B cell (primary cell): ENCODE results near the gene KLHL36. TPM values are rescaled to one million over a fixed set of nuclear protein-coding genes. Genes with fewer than 3 reads are reported as not detected.

Experiments
- ATAC-seq: fragments of 200-7000 bp; cut with Tn5 transposase; one replicate; pipeline ENCODE4 v1.10.0; 2021; ENCODE audit warnings: low read depth, mild to moderate bottlenecking, moderate number of reproducible peaks, moderate library complexity
- CTCF ChIA-PET: fragments of 350-600 bp; sonication (Branson Sonifier 250); formaldehyde crosslinking; loops from one replicate; lab custom pipeline; 2021; ENCODE audit warnings: antibody characterized with exemption, inconsistent platforms; lab: Charles Lee
- POLR2A ChIA-PET: fragments of 350-600 bp; sonication (Branson Sonifier 250); formaldehyde crosslinking; loops from one replicate; lab custom pipeline; 2021; ENCODE audit warnings: antibody characterized with exemption; lab: Charles Lee
- DNase-seq: peaks from one replicate; pipeline ENCODE4 v3.0.0; 2013
- H2AFZ ChIP-seq: 2 replicates; pipeline ENCODE4 v1.6.1; 2012; ENCODE audit warnings: mild to moderate bottlenecking, low read depth, low read length; ENCODE audit not compliant: insufficient read depth, poor library complexity, severe bottlenecking
- H3K27ac ChIP-seq, 2 donors: 1 replicate in 1 of 2; 2 replicates in 1 of 2; pipeline ENCODE4 v1.5.1; 2012 to 2013; ENCODE audit warnings: low read length in 2 of 2, mild to moderate bottlenecking in 2 of 2, moderate library complexity in 1 of 2
- H3K27me3 ChIP-seq, 4 experiments: fragments of 200-600 bp in 1 of 4; sonication (generic) in 1 of 4; replicated peaks in 1 of 4; 1 replicate in 2 of 4; 2 replicates in 2 of 4; pipeline versions ENCODE4 v1.6.1 to v1.7.0; 2013 to 2016; ENCODE audit warnings: low read length in 3 of 4, mild to moderate bottlenecking in 2 of 4, mixed read lengths in 1 of 4, moderate library complexity in 1 of 4; ENCODE audit not compliant: insufficient read depth in 4 of 4, control insufficient read depth in 3 of 4; ENCODE audit errors: control extremely low read depth in 1 of 4
- H3K36me3 ChIP-seq, 2 experiments: replicated peaks in 1 of 2; 1 replicate in 1 of 2; 2 replicates in 1 of 2; pipeline versions ENCODE4 v1.6.1 to v1.7.1; 2013; ENCODE audit warnings: low read length in 1 of 2; ENCODE audit not compliant: insufficient read depth in 2 of 2, control insufficient read depth in 1 of 2; ENCODE audit errors: control extremely low read depth in 1 of 2, extremely low read depth in 1 of 2
- H3K4me1 ChIP-seq, 2 donors: fragments of 200-600 bp in 1 of 2; sonication (generic) in 1 of 2; 1 replicate in 1 of 2; 2 replicates in 1 of 2; pipeline versions ENCODE4 v1.5.1 to v1.6.1; 2013 to 2017; ENCODE audit warnings: low read length in 2 of 2; ENCODE audit not compliant: control insufficient read depth in 2 of 2, insufficient read depth in 2 of 2
- H3K4me2 ChIP-seq: replicated peaks from 2 replicates; pipeline ENCODE3; 2012; ENCODE audit warnings: mild to moderate bottlenecking, low read depth, low read length; ENCODE audit not compliant: poor library complexity, severe bottlenecking
- H3K4me3 ChIP-seq, 5 experiments: fragments of 200-600 bp in 1 of 5; sonication (generic) in 1 of 5; 1 replicate in 3 of 5; 2 replicates in 2 of 5; pipeline versions ENCODE4 v1.5.1 to v1.7.0; 2011 to 2016; ENCODE audit warnings: low read length in 4 of 5, mild to moderate bottlenecking in 4 of 5, low read depth in 2 of 5, control low read depth in 1 of 5, moderate library complexity in 1 of 5; ENCODE audit not compliant: insufficient read depth in 1 of 5; ENCODE audit errors: control extremely low read depth in 1 of 5, extremely low read depth in 1 of 5
- H3K79me2 ChIP-seq: fragments of 200-600 bp; sonication (generic); one replicate; pipeline ENCODE4 v1.6.0; 2016; ENCODE audit warnings: low read length; ENCODE audit not compliant: control insufficient read depth, insufficient read depth
- H3K9ac ChIP-seq: fragments of 200-600 bp; sonication (generic); 2 replicates; pipeline ENCODE4 v1.6.1; 2017; ENCODE audit warnings: mild to moderate bottlenecking, low read length, moderate library complexity
- H3K9me3 ChIP-seq, 3 donors: one replicate each; pipeline versions ENCODE4 v1.6.1 to v1.7.1; 2013; ENCODE audit warnings: low read length in 2 of 3; ENCODE audit not compliant: control insufficient read depth in 2 of 3, insufficient read depth in 1 of 3; ENCODE audit errors: control extremely low read depth in 1 of 3
- H4K20me1 ChIP-seq: 2 replicates; pipeline ENCODE4 v1.6.0; 2012; ENCODE audit warnings: mild to moderate bottlenecking, low read length; ENCODE audit not compliant: insufficient read depth, control insufficient read depth, poor library complexity, severe bottlenecking
- H3K27ac Mint-ChIP-seq: one replicate; pipeline ENCODE4 v1.8.0; 2021; ENCODE audit warnings: mixed read lengths
- H3K27me3 Mint-ChIP-seq: one replicate; pipeline ENCODE4 v1.8.0; 2021; ENCODE audit warnings: mixed read lengths
- H3K4me1 Mint-ChIP-seq: one replicate; pipeline ENCODE4 v1.8.0; 2021; ENCODE audit warnings: mixed read lengths
- H3K4me3 Mint-ChIP-seq: one replicate; pipeline ENCODE4 v1.8.0; 2021; ENCODE audit warnings: mixed read lengths
- H3K9me3 Mint-ChIP-seq: one replicate; pipeline ENCODE4 v1.8.0; 2022; ENCODE audit warnings: mixed read lengths; ENCODE audit not compliant: insufficient read depth
- CTCF ChIP-seq: fragments of 200-600 bp; IDR thresholded peaks from one replicate; pipeline ENCODE4 v1.8.0; 2022; ENCODE audit warnings: antibody characterized with exemption, mild to moderate bottlenecking
- EZH2 ChIP-seq: IDR thresholded peaks from 2 replicates; pipeline ENCODE4 v1.6.1; 2012; ENCODE audit warnings: borderline replicate concordance, low read depth, mild to moderate bottlenecking, moderate library complexity, low read length; ENCODE audit not compliant: insufficient read depth, poor library complexity, severe bottlenecking
- WGBS: methylation state at CpG from one replicate; pipeline ENCODE4 v1.1.5; 2013; ENCODE audit warnings: missing lambda C conversion rate; ENCODE audit not compliant: insufficient coverage; 5-methylcytosine and 5-hydroxymethylcytosine counted together
- intact Hi-C: fragments of 100-400 bp; cut with micrococcal nuclease; formaldehyde crosslinking; loops from one replicate; pipeline ENCODE4 v1.10.0; 2022
- polyA plus RNA-seq: library from polyadenylated mRNA; depleted of rRNA; stranded (reverse); fragments of >200 nt; gene quantifications from 2 replicates; pipeline ENCODE4 v1.2.3, GENCODE V29; 2012
- total RNA-seq, 2 donors: library from RNA; stranded (reverse); fragments of 120-200 nt in 1 of 2; gene quantifications; 1 replicate in 1 of 2; 2 replicates in 1 of 2; pipeline versions ENCODE4 v1.2.3 to v1.2.4, GENCODE V29; 2013 to 2022

The KLHL36 gene
- total and polyA plus RNA-seq, 2 donors (not counting 1 experiment from before 2014, with no cell fraction given), result 90.3 to 135 TPM

DNA sequence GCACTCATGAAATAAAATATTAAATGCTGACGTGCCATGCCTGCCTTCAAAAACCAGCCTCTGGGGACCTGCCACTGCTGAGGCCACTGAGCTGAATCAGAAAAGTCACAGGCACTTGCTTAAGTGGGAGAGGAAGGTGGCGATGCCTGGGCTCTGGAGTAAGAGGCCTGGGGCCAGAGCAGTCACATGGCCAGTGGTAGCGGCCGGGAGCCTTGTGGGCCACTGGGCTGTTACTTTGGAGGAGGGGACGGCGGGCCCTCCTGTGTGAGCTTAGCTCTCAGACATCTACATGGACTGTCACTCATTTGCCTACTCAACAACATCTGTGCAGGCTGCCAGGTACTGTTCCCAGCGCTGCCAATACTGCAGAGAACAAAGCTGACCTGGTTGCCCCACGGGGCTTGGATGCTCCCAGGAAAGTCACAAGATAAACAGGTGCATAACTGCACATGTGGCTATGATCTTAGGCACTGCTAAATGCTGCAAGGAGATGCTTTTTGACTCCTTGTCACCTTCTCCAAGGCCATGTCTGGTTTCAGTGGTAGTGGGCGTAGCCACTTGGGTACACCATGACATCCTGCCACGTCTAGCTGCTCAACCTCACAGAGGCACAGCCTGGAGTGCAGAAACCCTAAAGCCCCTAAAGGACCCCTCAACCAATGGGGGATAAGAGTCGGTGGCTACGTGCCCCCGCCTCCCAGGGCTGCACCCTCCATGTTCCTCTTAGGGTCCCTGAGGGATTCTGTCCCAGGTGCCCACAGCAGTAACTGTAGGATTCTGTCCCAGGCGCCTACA is 42.0 kb upstream of the KLHL36 start:
- Mint-ChIP-seq H3K4me3 (peak overlapping the region; percentile 69), H3K4me1 (peaks cover 94% of the 10 kb centered on the region), H3K27ac (peak overlapping the region; percentile 91), H3K9me3 (peaks cover 4% of the 10 kb centered on the region), H3K27me3 (no peaks in the 10 kb centered on the region)
- no peak for TF ChIP-seq EZH2
- no peak for TF ChIP-seq CTCF
- peaks cover 3 to 15% (median 14%) of the 10 kb centered on the region in 3 donors for H3K9me3 ChIP-seq
- H2AFZ ChIP-seq, result no peak overlapping the region
- H3K4me2 ChIP-seq, result peak overlapping the region; percentile 70
- H3K4me3 ChIP-seq, result peak overlapping the region in 1 of 5 experiments; percentile 28
- H3K9ac ChIP-seq, result peak overlapping the region; percentile 8
- peak; percentile 15 for ATAC-seq
- DNase-seq, result no peak
- WGBS, result 47% methylated on average over 14 of the region's 14 CpGs
- POLR2A ChIA-PET, result interaction anchor here (0.6 to 2.8 kb wide), 4 partner anchors 8 to 13 kb away, joined by 4 to 17 read pairs (median 5); no protein-coding TSS in a partner anchor
- peaks cover 0 to 53% of the 10 kb centered on the region in 2 experiments for H3K36me3 ChIP-seq
- no peaks in the 10 kb centered on the region for H3K27me3 ChIP-seq
- peaks cover 19% of the 10 kb centered on the region for H4K20me1 ChIP-seq
- H3K79me2 ChIP-seq, result peaks cover 94% of the 10 kb centered on the region
- intact Hi-C loops, result no loop called here
- H3K27ac ChIP-seq, result peak overlapping the region; percentile 80 to 86
- CTCF ChIA-PET, result interaction anchor here (0.7 to 29.5 kb wide), 7 partner anchors 10 to 97 kb away, joined by 3 to 518 read pairs (median 7); partner anchors contain the start of gene MEAK7
- H3K4me1 ChIP-seq, result peaks cover 93 to 95% of the 10 kb centered on the region in 2 donors

DNA sequence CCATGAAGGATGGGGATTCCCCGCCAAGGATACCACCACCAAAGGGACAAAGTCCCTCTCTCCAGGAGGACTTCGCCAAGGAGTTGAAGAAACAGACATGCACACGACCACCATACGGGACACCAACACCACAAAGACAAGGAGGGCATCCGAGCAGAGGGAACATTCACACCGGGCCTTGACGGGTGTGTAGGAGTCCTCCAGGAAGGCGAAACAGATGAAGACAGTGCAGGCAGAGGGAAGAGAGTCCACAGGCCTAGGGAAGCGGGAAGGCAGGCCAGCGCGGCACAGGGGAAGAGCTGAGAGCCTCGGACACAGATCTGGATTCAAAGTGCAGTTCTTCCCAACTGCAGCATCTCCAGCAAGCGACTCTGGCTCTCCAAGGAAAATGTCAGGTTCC is 41.2 kb upstream of the KLHL36 start:
- H3K27ac ChIP-seq, result peak overlapping the region; percentile 80 to 86
- Mint-ChIP-seq H3K9me3 (peaks cover 4% of the 10 kb centered on the region), H3K27ac (peak overlapping the region; percentile 91), H3K27me3 (no peaks in the 10 kb centered on the region), H3K4me1 (peaks cover 95% of the 10 kb centered on the region), H3K4me3 (peak overlapping the region; percentile 69)
- no peak for ATAC-seq
- H3K4me2 ChIP-seq, result peak overlapping the region; percentile 70
- peaks cover 3 to 15% (median 14%) of the 10 kb centered on the region in 3 donors for H3K9me3 ChIP-seq
- peak overlapping the region; percentile 23 for H3K9ac ChIP-seq
- ChIA-PET CTCF (interaction anchor here (1.1 to 29.5 kb wide), 8 partner anchors 9 to 98 kb away, joined by 3 to 518 read pairs (median 8); partner anchors contain the start of gene MEAK7), POLR2A (interaction anchor here (0.9 to 2.8 kb wide), 3 partner anchors 11 to 13 kb away, joined by 3 to 17 read pairs (median 4); partner anchors contain the start of gene COTL1)
- intact Hi-C loops, result loop anchor here (1.0 kb wide), 1 partner anchor 8 kb away; no protein-coding TSS in a partner anchor
- peaks cover 92 to 95% of the 10 kb centered on the region in 2 donors for H3K4me1 ChIP-seq
- no peak for TF ChIP-seq CTCF
- no peak for TF ChIP-seq EZH2
- peaks cover 0 to 58% of the 10 kb centered on the region in 2 experiments for H3K36me3 ChIP-seq
- no peak for DNase-seq
- H3K27me3 ChIP-seq, result no peaks in the 10 kb centered on the region
- 98% methylated on average over 11 of the region's 13 CpGs for WGBS
- no peak overlapping the region for H2AFZ ChIP-seq
- peaks cover 19% of the 10 kb centered on the region for H4K20me1 ChIP-seq
- H3K4me3 ChIP-seq, result peak overlapping the region in 2 of 5 experiments; percentile 20 to 55
- peaks cover 94% of the 10 kb centered on the region for H3K79me2 ChIP-seq
